Measurements from ENCODE around the gene FAM53B.

Gene FAM53B

DNA sequence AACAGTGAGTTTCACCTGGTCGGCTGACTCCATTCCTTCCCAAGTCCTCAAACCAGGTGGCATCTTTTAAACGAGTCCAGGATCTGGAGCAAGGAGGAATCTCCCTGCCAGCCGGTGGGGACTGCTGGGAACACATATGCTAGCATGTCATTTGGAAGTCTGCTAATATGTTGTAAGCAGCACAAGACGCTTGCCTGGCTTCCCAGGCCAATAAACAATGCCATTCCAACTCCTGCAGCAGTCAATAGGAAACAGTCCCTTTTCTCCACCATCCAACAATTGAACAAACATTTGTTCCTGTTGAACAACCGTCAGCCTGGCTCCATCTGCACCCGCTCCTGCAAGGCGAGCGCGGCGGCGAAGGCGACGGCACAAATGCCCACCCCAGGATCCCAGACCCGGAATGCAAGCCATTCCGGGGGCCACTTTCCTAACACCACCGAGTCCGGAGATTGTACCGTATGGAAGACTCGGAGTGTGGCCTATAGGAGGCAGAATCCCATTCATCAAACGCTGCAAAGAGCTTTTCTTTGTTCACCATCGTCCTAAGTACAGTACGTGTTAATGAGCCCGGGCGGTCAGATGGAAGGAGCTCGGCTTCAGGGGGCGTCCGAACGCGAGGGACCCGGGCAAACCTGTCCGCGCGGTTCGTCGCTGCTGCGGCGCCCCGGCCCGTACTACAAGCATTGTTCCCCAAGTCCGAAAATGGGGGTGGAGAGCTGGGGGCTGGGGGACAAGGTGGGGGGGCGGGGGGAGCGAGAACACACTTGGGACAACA, 1.6 kb downstream of the FAM53B start:
- peak; percentile 68 for DNase-seq (ENCODE audit: low spot score)

DNA sequence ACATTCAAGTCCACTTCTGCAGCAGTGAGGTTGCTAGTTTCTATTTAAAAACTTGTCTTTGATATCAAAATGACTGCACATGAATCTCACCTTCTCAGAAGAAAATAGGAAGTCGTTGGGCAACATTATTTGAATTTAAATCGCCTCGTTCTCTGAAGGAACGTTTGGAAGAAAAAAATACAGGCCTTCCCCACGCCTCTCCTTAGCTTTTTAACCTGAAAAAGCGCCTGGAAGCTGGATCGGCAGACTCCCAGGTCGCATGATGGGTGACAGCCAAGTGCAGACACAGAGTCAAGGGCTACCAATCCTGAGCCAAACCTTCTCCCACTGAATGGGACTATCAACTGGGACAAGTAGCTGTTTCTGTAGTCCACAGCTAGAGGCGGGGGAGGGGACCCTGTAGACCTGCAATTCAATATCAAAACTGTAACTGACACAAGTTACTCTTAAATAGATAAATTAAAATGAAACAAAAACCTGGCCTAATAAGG, 2.2 kb downstream of the FAM53B start:
- peak; percentile 56 for DNase-seq (ENCODE audit: low spot score)

- DNase-seq (ENCODE audit: low spot score), result peak; percentile 93
These were observed 2.8 kb downstream of the FAM53B start for GRCh38 chr10:124741281-124741921.

- peak; percentile 83 for DNase-seq (ENCODE audit: low spot score)
These were observed 3.6 kb downstream of the FAM53B start for GRCh38 chr10:124740369-124741280.

DNA sequence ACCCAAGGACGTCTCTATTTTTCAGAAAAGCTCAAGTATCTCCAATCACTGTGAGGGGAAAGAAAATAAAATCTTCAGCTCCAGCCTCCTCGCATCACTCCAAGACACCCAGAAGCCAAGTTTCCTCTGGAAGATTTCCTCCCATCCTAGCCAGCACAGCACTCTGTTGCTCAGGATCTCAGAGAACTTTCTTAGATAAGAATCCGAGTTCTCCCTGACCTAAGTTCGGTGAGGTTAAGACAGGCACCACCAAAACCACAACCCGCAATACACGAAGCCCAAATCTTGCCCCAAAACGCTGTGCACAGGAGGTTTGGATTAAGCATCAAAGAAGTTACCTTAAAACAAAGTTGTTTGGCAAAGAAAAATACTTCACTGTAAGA, 4.2 kb downstream of the FAM53B start:
- DNase-seq (ENCODE audit: low spot score), result no peak

- no peak for DNase-seq (ENCODE audit: low spot score)
These were observed 4.9 kb downstream of the FAM53B start for GRCh38 chr10:124739119-124739921.

GRCh38 chr10:124738441-124738840, 5.7 kb downstream of the FAM53B start:
- no peak for DNase-seq (ENCODE audit: low spot score)

- DNase-seq (ENCODE audit: low spot score), result no peak
These were observed 6.5 kb downstream of the FAM53B start for GRCh38 chr10:124737708-124738107.

- DNase-seq (ENCODE audit: low spot score), result no peak
These were observed 7.0 kb downstream of the FAM53B start for GRCh38 chr10:124737221-124737620.

DNA sequence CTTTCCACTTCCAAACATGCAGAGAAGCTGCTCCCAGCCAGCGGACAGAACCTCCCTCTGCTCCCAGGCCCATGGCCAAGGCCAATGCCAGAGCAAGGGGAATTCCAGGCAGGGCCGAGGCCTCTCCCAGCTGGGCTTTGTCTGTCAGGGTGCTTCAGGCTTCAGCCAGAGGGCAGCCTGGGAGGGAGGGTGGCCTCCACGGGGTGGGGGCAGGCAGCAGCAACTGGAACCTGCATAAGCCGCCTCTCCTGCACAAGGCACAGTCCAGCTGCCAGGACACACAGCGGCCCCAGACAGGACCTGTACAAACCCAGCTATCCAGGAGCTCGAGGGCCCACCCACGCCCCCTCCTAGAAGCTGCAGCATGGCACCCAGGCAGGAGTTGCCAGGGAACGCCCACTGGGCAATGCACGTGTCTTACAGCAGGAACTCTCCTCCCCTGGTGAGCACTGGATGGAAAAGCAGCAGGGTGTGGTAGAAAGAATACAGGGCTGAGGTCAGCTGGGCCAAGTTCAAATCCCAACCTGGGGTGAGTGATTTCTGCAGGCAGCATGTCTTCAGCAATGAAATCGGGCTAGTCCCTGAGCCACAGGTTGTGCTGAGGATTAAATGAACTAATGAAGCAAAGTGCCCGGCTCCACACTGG, 7.6 kb downstream of the FAM53B start:
- DNase-seq (ENCODE audit: low spot score), result no peak

DNA sequence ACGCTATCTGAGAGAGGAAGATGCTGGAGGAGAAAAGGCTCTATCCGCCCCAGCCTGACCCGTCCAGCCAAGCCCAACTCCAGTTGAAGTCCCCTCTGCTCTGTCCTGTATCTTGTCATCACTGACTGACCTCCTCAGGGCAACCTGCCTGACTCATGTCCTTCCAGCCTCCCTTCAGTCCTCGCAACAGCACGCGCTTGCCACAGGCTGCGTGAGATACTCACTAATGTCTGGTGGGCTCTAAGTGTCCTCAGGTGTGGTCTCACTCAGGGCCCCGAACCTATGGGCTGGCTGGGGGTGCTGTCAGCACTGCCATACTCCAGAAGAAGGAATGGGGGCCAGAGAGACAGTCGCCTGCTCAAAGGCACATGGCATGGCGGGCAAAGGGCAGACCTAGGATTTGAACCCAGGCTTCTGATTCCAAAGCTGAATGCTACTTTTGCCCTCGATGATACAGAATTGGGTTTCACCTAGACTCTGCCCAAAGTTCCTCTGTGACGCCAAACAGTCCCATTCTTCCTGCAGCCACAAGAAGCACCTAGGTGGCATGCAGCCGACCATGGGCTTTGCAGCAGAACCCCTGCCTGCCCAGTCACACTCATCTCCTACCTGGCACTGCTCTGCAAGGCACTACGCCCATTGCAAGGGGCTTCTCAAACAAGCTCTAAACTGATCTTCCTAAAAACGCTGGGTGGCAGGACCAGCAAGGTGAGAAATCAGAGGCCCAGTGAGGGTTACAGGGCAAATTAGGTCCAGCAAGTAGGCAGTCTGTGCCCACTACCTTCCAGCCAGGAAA, 8.5 kb downstream of the FAM53B start:
- no peak for DNase-seq (ENCODE audit: low spot score)

GRCh38 chr10:124734311-124735166, 9.6 kb downstream of the FAM53B start:
- DNase-seq (ENCODE audit: low spot score), result no peak

- DNase-seq (ENCODE audit: low spot score), result no peak
These were observed 10.5 kb downstream of the FAM53B start for GRCh38 chr10:124733571-124734245.

- DNase-seq (ENCODE audit: low spot score), result no peak
These were observed 11.1 kb downstream of the FAM53B start for GRCh38 chr10:124732931-124733570.

GRCh38 chr10:124731551-124731950, 12.6 kb downstream of the FAM53B start:
- DNase-seq (ENCODE audit: low spot score), result no peak

DNA sequence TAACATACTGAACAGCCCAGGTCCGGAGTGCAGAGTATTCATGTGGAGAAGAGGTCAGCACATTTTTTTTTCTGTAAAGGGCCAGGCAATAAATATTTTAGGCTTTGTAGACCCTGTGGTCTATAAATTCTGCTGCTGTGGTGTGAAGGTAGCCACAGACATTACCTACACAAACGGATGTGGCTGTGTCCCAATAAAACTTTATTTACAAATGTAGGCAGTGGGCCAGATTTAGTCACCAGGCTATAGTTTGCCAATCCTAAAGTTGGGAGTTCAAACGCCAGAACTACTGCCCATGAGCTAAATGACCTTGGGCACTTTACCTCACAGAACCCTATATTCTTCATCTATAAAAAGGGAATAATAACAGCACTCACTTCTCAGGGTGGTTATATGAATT, 13.4 kb downstream of the FAM53B start:
- no peak for DNase-seq (ENCODE audit: low spot score)

- DNase-seq (ENCODE audit: low spot score), result peak; percentile 25
These were observed 15.1 kb downstream of the FAM53B start for GRCh38 chr10:124728830-124729661.

Data from NAMALWA (cell line).